ENCODE results near the gene AP1S3.

AP1S3 gene

DNA sequence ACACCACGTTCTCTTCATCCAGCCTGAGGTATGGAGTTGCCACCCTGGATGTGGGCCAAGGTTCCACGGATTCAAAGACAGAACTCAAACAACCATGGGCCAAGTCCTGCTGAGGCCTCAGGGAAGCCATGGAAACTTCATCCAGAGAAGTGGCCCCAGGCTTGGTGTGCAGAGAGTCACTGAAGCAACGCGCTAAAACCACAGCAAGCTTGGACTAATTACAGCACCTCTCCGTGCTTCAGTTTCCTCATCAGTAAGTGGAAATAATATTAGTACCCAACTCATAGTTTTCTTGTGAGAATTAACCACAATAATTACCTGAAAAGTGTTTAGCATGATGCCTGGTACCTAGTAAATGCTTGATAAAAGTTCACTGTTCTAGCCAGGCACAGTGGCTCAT lies 19.2 kb upstream of the AP1S3 start:
- Mint-ChIP-seq H3K9me3 (no peaks in the 10 kb centered on the region), H3K4me3 (no peak overlapping the region)
- no peak for TF ChIP-seq CTCF (IDR thresholded peaks at IDR 0.05; ENCODE audit: unreplicated experiment in 3 of 3)

DNA sequence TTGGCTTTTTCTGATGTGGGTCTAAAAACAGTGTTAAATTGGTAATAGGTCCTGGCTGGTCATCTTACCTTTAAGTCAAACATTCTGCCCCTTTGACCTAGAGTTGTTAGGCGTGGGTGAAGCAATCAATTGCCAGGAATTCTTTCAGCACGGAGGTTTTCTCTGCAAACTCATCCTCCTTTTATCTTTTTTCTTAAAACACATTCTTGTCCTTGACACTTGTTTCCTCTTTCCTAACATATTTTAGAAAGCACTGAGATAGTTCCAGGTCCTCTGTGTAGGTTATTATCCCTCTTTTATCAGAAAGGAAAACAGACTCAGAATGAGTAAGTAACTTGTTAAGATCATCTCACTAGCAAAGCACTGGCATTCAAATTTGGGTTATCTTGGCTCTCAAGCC lies 18.6 kb upstream of the AP1S3 start:
- Mint-ChIP-seq H3K4me1 (no peaks in the 10 kb centered on the region), H3K4me3 (no peak overlapping the region), H3K27me3 (ENCODE audit: low read depth) (no peaks in the 10 kb centered on the region), H3K36me3 (ENCODE audit: low read depth) (peaks cover 16% of the 10 kb centered on the region), H3K9me3 (no peaks in the 10 kb centered on the region), H3K27ac (no peak overlapping the region)
- TF ChIP-seq CTCF (IDR thresholded peaks at IDR 0.05; ENCODE audit: unreplicated experiment in 3 of 3): no peak

More for the DNA sequence above, 19.2 kb upstream of the AP1S3 start:
- Mint-ChIP-seq H3K27me3 (ENCODE audit: low read depth) (no peaks in the 10 kb centered on the region), H3K36me3 (ENCODE audit: low read depth) (peaks cover 15% of the 10 kb centered on the region), H3K4me1 (no peaks in the 10 kb centered on the region), H3K27ac (no peak overlapping the region)

- H3K27me3 Mint-ChIP-seq (ENCODE audit: low read depth): no peaks in the 10 kb centered on the region
- H3K9me3 Mint-ChIP-seq: no peaks in the 10 kb centered on the region
- peaks cover 22% of the 10 kb centered on the region for H3K36me3 Mint-ChIP-seq (ENCODE audit: low read depth)
- no peak overlapping the region for H3K4me3 Mint-ChIP-seq
- H3K27ac Mint-ChIP-seq: no peak overlapping the region
- H3K4me1 Mint-ChIP-seq: no peaks in the 10 kb centered on the region
- no peak for TF ChIP-seq CTCF (IDR thresholded peaks at IDR 0.05; ENCODE audit: unreplicated experiment in 3 of 3)
Observed at GRCh38 chr2:223855426-223855825, 18.0 kb upstream of the AP1S3 start.

- Mint-ChIP-seq H3K9me3 (peaks cover 3% of the 10 kb centered on the region), H3K27me3 (ENCODE audit: low read depth) (no peaks in the 10 kb centered on the region), H3K27ac (no peak overlapping the region), H3K36me3 (ENCODE audit: low read depth) (peaks cover 26% of the 10 kb centered on the region), H3K4me3 (no peak overlapping the region), H3K4me1 (no peaks in the 10 kb centered on the region)
- no peak for TF ChIP-seq CTCF (IDR thresholded peaks at IDR 0.05; ENCODE audit: unreplicated experiment in 3 of 3)
Observed at GRCh38 chr2:223854741-223855140, 17.4 kb upstream of the AP1S3 start.

DNA sequence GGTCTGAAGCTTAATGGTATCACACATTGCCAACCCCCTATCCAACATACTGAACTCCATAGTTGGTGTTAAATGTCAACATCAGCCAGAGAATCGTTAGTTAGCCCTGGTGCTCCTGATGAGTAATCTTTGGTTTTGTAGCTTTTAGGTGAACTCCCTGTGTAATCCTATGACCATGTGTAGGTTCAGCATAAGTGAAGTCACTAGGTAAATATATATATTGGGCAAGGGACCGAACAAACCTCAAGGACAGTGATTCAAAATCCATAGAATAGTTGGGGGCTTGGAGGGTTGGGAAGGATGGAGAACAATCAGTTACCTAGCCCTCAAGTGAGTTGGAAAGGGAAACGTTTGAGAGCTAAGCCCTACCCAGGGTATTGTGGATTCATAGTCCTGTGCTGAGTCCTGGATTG lies 16.0 kb upstream of the AP1S3 start:
- Mint-ChIP-seq H3K9me3 (peaks cover 9% of the 10 kb centered on the region), H3K27me3 (ENCODE audit: low read depth) (no peaks in the 10 kb centered on the region)

More for the DNA sequence above, 16.0 kb upstream of the AP1S3 start:
- Mint-ChIP-seq H3K27ac (no peak overlapping the region), H3K36me3 (ENCODE audit: low read depth) (peaks cover 37% of the 10 kb centered on the region), H3K4me1 (no peaks in the 10 kb centered on the region), H3K4me3 (no peak overlapping the region)
- no peak for TF ChIP-seq CTCF (IDR thresholded peaks at IDR 0.05; ENCODE audit: unreplicated experiment in 3 of 3)
